DOHH2 (cell line): ENCODE data around the gene CEP290.

Experiments used
- H3F3A ChIP-seq: fragments of 200-600 bp; sonication (generic), shearing (Covaris generic); 2 replicates; pipeline ENCODE4 v1.6.0; 2016; ENCODE audit warnings: antibody characterized with exemption, mild to moderate bottlenecking; ENCODE audit not compliant: control insufficient read depth, insufficient read depth
- H3K27ac ChIP-seq: fragments of 200-600 bp; sonication (generic); 2 replicates; pipeline ENCODE4 v1.5.1; 2014; ENCODE audit warnings: low read depth, mild to moderate bottlenecking, low read length, moderate library complexity
- H3K27me3 ChIP-seq: fragments of 200-600 bp; sonication (generic); 2 replicates; pipeline ENCODE4 v1.6.1; 2014; ENCODE audit warnings: mild to moderate bottlenecking, low read length, mixed read lengths; ENCODE audit not compliant: control insufficient read depth
- H3K36me3 ChIP-seq: fragments of 200-600 bp; sonication (generic); 2 replicates; pipeline ENCODE4 v1.6.1; 2014; ENCODE audit warnings: mild to moderate bottlenecking, low read length, moderate library complexity, mixed read lengths; ENCODE audit not compliant: control insufficient read depth
- H3K4me1 ChIP-seq: fragments of 200-600 bp; sonication (generic); 2 replicates; pipeline ENCODE4 v1.6.1; 2014; ENCODE audit warnings: mild to moderate bottlenecking, low read length, mixed read lengths; ENCODE audit not compliant: control insufficient read depth
- H3K4me2 ChIP-seq: fragments of 200-600 bp; sonication (generic); 2 replicates; pipeline ENCODE4 v1.6.0; 2014; ENCODE audit warnings: mild to moderate bottlenecking, low read length, moderate library complexity
- H3K4me3 ChIP-seq: fragments of 200-600 bp; sonication (generic); 2 replicates; pipeline ENCODE4 v1.5.1; 2014; ENCODE audit warnings: mild to moderate bottlenecking, low read length, mixed read lengths
- H3K79me2 ChIP-seq: fragments of 200-600 bp; sonication (generic); 2 replicates; pipeline ENCODE4 v1.6.1; 2014; ENCODE audit warnings: mild to moderate bottlenecking, low read length, mixed read lengths; ENCODE audit not compliant: control insufficient read depth
- H3K9me2 ChIP-seq: fragments of 200-600 bp; sonication (generic); replicated peaks from 2 replicates; pipeline ENCODE4 v1.6.1; 2014; ENCODE audit warnings: mild to moderate bottlenecking, low read length, mixed read lengths; ENCODE audit not compliant: control insufficient read depth
- H3K9me3 ChIP-seq: fragments of 200-600 bp; sonication (generic); 2 replicates; pipeline ENCODE4 v1.6.1; 2014; ENCODE audit warnings: antibody characterized with exemption, low read length, mixed read lengths; ENCODE audit not compliant: control insufficient read depth, insufficient read depth
- H4K20me1 ChIP-seq: fragments of 200-600 bp; sonication (generic); 2 replicates; pipeline ENCODE4 v1.6.0; 2014; ENCODE audit warnings: low read depth, mild to moderate bottlenecking, antibody characterized with exemption, low read length, moderate library complexity; ENCODE audit not compliant: control insufficient read depth, insufficient read depth
- CTCF ChIP-seq: fragments of 200-600 bp; sonication (generic); IDR thresholded peaks from one replicate; pipeline ENCODE4 v1.5.1; 2014; ENCODE audit warnings: antibody characterized with exemption, mild to moderate bottlenecking, low read depth, low read length; ENCODE audit not compliant: poor library complexity, severe bottlenecking
- EZH2phosphoT487 ChIP-seq: fragments of 200-600 bp; sonication (generic); IDR thresholded peaks from 2 replicates; pipeline ENCODE4 v1.6.1; 2017; ENCODE audit warnings: borderline replicate concordance, mild to moderate bottlenecking, antibody characterized with exemption, low read length, moderate library complexity, mixed read lengths

Gene CEP290

DNA sequence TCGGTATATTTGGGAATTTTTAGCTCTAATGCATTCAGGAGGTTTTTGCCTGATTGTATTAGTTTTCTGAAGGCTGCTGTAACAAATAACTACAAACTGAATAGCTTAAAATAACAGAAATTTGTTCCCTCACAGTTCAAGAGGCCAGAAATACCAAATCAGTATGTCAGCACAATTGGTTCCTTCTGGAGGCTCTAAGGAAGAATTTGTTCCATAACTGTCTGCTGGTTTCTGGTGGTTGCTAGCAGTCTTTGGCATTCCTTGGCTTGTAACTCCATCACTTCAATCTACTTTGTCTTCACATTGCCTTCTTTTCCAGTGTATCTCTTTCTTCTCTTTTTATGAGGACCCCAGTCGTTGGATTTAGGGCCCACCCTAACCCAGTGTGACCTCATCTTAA lies 21.5 kb upstream of the CEP290 start:
- H3K9me2 ChIP-seq = no peaks in the 10 kb centered on the region
- TF ChIP-seq EZH2phosphoT487 (no peak), CTCF (no peak)
- H3K9me3 ChIP-seq = no peaks in the 10 kb centered on the region
- H3K36me3 ChIP-seq = peaks cover 27% of the 10 kb centered on the region
- H3K4me2 ChIP-seq = no peak overlapping the region
- H4K20me1 ChIP-seq = no peaks in the 10 kb centered on the region
- no peak overlapping the region for H3K4me3 ChIP-seq
- no peak overlapping the region for H3K27ac ChIP-seq
- no peaks in the 10 kb centered on the region for H3K79me2 ChIP-seq
- no peaks in the 10 kb centered on the region for H3F3A ChIP-seq
- H3K4me1 ChIP-seq = no peaks in the 10 kb centered on the region
- no peaks in the 10 kb centered on the region for H3K27me3 ChIP-seq

DNA sequence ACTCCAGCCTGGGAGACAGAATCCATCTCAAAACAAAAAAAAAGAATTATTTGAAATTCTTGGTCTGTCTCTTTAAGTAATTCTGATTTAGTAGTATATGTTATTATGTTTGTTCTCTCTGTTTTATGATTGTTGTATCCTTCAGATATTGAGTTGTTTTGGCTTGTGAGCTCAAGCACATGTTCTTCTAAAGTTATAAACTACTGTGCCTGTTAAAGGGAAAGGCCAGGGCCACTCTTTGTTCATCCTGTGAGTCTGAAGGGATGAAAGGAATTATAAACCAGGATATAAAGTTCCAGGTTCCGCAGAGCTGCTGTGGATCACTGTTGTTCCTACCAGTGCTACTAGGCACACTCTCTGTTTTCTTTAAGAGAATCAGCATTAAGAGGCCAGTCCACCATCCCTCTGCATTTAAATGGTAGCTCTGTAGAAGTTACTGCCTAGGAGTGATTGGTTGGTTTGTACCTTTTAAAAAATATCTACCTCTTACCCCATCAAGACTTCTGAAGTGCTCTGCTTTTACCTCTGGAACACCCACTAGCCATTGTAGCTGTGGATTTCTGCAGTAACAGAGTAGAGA lies 14.3 kb upstream of the CEP290 start:
- Histone ChIP-seq H3K9me3 (no peaks in the 10 kb centered on the region), H4K20me1 (no peaks in the 10 kb centered on the region), H3K27me3 (no peaks in the 10 kb centered on the region), H3K4me1 (no peaks in the 10 kb centered on the region), H3F3A (no peaks in the 10 kb centered on the region), H3K9me2 (no peaks in the 10 kb centered on the region), H3K4me2 (no peak overlapping the region), H3K27ac (no peak overlapping the region), H3K4me3 (no peak overlapping the region), H3K79me2 (no peaks in the 10 kb centered on the region; the same call in none of the 2 replicates), H3K36me3 (peaks cover 4% of the 10 kb centered on the region; the same call in 1 of the 2 replicates)
- TF ChIP-seq CTCF = no peak
- TF ChIP-seq EZH2phosphoT487 = no peak

GRCh38 chr12:88153959-88154358 lies 12.1 kb upstream of the CEP290 start:
- Histone ChIP-seq H3K36me3 (peaks cover 7% of the 10 kb centered on the region), H3K27me3 (no peaks in the 10 kb centered on the region), H3K9me2 (no peaks in the 10 kb centered on the region), H3K4me1 (no peaks in the 10 kb centered on the region), H3F3A (no peaks in the 10 kb centered on the region), H3K9me3 (no peaks in the 10 kb centered on the region), H3K27ac (no peak overlapping the region), H4K20me1 (no peaks in the 10 kb centered on the region), H3K79me2 (no peaks in the 10 kb centered on the region; the same call in none of the 2 replicates), H3K4me2 (no peak overlapping the region), H3K4me3 (no peak overlapping the region)
- TF ChIP-seq CTCF = no peak
- no peak for TF ChIP-seq EZH2phosphoT487
